HFF-Myc (cell line): ENCODE measurements around the gene G3BP1.

Experiments
- DNase-seq: peaks from one replicate; pipeline ENCODE4 v3.0.0-alpha.2; 2011; ENCODE audit warnings: low read depth; ENCODE audit errors: extremely low read depth
- H3K4me3 ChIP-seq: replicated peaks from 2 replicates; pipeline ENCODE4 v1.5.1; 2011; ENCODE audit warnings: low read depth, mild to moderate bottlenecking, control low read depth, low read length
- TF ChIP-seq, protein P1 (sequence below): IDR thresholded peaks from 2 replicates; pipeline ENCODE4 v1.5.1; 2012; ENCODE audit warnings: mild to moderate bottlenecking, low read depth, low read length, control low read depth; ENCODE audit errors: missing control alignments

G3BP1 gene

DNA sequence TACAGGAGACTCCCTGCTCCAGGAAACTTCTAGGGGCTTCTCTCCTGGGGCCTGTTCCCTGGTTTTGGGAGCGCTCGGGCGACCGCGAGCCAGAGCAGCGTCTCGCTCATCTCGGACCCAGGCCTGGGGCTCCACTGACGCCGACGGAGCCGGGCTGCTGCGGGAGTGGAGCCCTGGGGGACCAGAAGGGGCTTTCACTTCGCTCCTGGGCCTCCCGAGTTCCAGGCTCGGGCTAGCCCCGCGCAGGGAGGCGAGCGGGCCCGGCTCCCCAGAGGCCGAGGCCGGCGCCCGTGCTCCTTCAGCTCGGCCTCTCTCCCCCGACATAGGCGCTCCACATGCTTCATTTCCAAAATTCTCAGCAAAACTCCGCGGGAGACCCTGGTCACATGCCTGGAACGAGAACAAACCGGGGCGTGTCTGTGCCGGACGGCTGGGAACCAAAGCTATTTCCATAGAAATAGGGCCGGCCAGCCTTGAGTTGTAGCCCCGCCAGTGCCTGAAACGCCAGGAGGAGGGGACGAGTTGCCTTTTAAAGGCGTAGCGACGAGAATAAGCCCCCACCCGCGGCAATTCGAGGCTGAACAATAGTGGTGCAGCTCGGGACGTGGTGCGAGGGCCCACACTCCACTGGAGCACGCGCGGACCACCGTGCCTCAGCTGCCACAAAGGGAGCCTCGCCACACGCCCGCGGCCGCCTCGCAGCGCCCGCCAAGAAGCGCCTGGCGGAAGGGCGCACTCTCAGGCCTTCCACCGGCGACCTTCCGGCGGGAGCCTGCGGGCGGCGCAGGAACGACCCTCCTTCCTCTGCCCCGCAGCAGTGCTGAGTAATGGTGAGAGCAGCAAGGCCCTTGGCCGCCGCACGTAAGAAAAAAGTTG lies 1.1 kb upstream of the G3BP1 start:
- DNase-seq, result peak; percentile 31
- H3K4me3 ChIP-seq, result peak overlapping the region; percentile 53

DNA sequence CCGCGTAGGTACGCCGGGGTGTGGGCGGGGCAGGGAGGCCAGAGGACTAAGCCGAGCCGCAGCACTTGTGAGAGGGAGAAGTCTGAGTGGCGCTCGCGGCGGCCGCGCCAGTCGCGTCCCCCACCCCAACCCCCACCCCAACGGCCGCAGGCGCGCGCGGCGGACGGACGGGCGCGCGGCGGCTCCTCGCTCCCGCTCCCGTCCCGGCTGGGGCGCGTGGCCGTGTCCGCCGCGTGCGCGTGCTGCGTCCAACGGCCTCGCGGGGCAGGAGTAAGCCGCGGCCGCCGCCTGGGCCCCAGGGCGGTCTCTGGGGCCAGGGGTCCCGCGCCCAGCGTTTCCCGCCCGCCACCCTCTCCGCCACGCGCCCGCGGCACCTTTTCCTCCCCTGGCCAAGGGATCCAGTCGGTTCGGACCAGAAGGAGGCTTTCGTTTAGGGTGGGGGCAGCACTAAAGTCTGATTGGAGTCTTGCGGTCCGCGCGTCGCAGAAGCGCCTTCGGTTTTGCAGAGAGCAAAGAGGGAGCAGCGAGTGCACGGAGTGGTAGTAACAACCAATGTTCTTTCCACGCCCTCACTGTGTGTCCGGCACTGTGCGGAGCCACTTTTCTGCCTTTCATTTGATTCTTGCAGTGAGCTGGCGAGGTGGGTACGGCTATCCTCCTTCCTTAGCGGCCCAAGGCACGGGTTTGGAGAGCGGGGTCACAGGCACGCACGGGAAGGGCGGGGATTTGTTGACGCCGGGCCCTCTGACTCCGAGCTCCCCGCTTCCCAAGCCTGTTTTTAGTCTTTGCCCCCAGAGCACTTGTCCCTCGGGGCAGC lies 483 bp downstream of the G3BP1 start:
- TF ChIP-seq, protein P1, sequence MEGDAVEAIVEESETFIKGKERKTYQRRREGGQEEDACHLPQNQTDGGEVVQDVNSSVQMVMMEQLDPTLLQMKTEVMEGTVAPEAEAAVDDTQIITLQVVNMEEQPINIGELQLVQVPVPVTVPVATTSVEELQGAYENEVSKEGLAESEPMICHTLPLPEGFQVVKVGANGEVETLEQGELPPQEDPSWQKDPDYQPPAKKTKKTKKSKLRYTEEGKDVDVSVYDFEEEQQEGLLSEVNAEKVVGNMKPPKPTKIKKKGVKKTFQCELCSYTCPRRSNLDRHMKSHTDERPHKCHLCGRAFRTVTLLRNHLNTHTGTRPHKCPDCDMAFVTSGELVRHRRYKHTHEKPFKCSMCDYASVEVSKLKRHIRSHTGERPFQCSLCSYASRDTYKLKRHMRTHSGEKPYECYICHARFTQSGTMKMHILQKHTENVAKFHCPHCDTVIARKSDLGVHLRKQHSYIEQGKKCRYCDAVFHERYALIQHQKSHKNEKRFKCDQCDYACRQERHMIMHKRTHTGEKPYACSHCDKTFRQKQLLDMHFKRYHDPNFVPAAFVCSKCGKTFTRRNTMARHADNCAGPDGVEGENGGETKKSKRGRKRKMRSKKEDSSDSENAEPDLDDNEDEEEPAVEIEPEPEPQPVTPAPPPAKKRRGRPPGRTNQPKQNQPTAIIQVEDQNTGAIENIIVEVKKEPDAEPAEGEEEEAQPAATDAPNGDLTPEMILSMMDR, result no peak
- H3K4me3 ChIP-seq, result peak overlapping the region; percentile 85
- DNase-seq, result no peak

More for the DNA sequence above, 1.1 kb upstream of the G3BP1 start:
- TF ChIP-seq, protein P1, result no peak

DNA sequence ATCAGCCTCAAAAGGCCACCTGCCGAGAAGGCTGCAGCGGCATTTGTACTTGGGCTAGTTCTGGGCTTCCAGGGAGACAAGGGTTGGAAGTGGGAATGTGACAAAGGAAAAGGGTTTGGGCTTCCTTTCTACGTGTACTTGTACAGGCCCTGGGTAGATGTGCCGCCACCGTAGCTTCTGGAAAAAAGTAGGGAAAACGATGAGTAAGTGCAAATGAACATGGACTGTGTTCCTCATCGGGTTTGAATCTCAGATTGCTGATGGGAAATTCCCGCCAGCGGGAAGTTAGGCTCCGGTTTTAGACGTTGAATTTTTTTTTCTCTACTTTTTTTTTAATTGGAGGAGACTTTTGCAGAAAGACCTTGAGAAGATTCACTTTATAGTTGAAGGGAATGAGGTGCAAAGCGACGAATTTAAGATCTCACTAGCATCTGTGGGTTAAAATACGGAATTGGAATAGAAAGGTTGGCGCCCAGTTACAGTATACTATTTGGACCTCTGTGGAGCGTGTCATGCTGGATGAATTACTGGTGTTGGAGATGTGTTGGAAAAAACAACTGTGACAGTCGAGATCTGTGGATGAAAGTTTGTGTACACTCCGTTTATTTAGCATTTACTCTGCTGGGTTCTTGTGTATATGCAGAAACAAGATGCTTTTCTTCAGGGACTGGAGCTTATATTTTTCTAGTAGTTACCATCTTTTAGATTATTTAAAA lies 1.2 kb downstream of the G3BP1 start:
- H3K4me3 ChIP-seq, result peak overlapping the region; percentile 85
- DNase-seq, result no peak
- TF ChIP-seq, protein P1, result no peak

DNA sequence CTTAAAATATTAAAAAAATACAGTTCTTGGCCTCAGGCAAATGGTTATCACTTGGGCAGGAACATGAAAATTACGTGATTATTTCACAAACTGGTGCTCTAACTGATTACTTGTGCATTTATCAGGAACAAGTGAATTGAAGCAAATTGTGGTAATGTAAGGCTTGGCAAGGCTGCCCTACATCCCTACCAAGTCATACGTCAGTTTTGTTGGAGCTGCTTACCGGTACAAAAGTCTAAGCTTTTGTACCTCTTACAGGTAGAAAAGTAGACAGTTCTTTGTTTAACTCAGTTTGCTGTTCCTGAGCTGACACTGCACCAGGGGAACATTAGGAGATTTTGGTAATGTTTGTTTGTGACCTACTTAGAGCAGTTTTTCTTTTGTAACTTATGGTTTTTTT lies 2.2 kb downstream of the G3BP1 start:
- TF ChIP-seq, protein P1, result no peak
- no peak for DNase-seq
- H3K4me3 ChIP-seq, result peak overlapping the region; percentile 85

DNA sequence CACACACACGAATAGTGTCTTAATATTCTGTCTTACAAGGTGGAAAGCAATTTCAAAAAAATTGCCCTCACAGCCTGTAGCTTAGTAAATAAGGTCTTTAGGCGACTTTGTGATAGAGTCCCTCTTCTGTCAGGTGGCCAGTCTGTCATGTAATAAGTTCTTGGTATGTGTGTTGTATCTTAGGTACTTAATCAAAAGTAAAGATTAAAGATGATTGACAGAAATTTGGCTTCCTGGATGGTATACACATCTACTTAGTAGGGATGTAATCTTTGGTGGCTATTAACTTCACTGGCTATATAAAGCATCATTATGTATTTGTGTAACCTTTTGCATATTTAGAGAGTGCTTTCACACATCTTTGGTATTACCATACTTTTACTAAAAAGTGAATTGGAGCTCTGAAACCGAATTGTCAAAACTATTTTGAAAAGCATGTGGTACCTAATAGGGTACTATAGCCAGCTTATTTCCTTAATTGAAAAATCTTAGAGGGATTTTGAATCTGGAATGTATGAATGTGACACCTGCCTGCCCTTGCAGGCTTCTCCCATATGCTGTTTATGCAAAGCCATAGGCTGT lies 3.4 kb downstream of the G3BP1 start:
- no peak for DNase-seq
- peak overlapping the region; percentile 85 for H3K4me3 ChIP-seq
- TF ChIP-seq, protein P1, result no peak

DNA sequence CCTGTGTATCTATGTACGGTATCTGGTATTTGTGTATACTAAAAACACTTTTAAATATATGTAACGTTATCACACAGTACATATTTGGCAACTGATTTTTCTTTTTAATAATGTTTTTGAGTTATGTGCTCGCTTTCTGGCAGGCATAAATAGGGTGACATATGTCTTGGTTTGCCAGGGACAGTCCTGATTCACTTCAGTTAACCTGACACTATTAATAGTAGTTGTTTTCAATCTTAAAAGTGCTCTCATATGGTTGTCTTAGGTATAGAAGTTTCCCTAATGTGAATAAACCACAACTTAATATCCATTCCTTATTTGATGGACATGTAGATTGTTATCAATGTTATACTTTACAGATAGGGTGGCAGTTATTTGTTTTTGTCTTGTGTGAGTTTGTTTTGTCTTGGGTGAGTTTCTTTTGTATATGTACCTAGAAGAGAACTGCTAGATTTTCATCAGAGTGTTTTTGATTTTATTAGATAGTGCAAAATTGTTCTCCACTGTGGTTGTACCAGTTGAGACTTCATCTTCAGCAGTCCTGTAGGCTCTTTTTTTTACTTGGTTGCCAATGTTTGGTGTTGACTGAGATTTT lies 7.9 kb downstream of the G3BP1 start:
- DNase-seq, result no peak
- no peak overlapping the region for H3K4me3 ChIP-seq

More for the DNA sequence above, 7.9 kb downstream of the G3BP1 start:
- TF ChIP-seq, protein P1, result no peak
